Activated CD4-positive, CD25-positive, alpha-beta regulatory T cell treated with anti-CD3 and anti-CD28 coated beads, Interleukin-2, amount 50 U/mL, for 72 hours (primary cell): ENCODE data around the gene EFCAB12.
"Not testable (repeated sequence)": the region's sequence is repeated elsewhere in the genome, so short reads cannot be mapped to it uniquely, and the experiment has no call there.

Experiments
- DNase-seq: peaks from one replicate; pipeline ENCODE4 v3.0.0; 2021

Gene EFCAB12

GRCh38 chr3:129391583-129391982, 36.9 kb downstream of the EFCAB12 start:
- not testable (repeated sequence) for DNase-seq

- DNase-seq = no peak
These were observed 38.9 kb downstream of the EFCAB12 start for GRCh38 chr3:129389572-129389937.

- not testable (repeated sequence) for DNase-seq
These were observed 39.5 kb downstream of the EFCAB12 start for GRCh38 chr3:129388791-129389571.

GRCh38 chr3:129387487-129387886, 40.9 kb downstream of the EFCAB12 start:
- DNase-seq = no peak

GRCh38 chr3:129386984-129387383, 41.5 kb downstream of the EFCAB12 start:
- no peak for DNase-seq

- DNase-seq = not testable (repeated sequence)
These were observed 42.9 kb downstream of the EFCAB12 start for GRCh38 chr3:129385507-129385906.

- DNase-seq = no peak
These were observed 43.7 kb downstream of the EFCAB12 start for GRCh38 chr3:129384594-129385323.

- DNase-seq = not testable (repeated sequence)
These were observed 44.3 kb downstream of the EFCAB12 start for GRCh38 chr3:129384103-129384502.

- no peak for DNase-seq
These were observed 45.1 kb downstream of the EFCAB12 start for GRCh38 chr3:129383292-129383860.

- DNase-seq = no peak
These were observed 46.1 kb downstream of the EFCAB12 start for GRCh38 chr3:129382366-129382765.

GRCh38 chr3:129379582-129380358, 48.7 kb downstream of the EFCAB12 start:
- no peak for DNase-seq

- DNase-seq = no peak
These were observed 49.5 kb downstream of the EFCAB12 start for GRCh38 chr3:129378949-129379348.

GRCh38 chr3:129377615-129378014, 50.8 kb downstream of the EFCAB12 start:
- no peak for DNase-seq

GRCh38 chr3:129375099-129375498, 53.3 kb downstream of the EFCAB12 start:
- no peak for DNase-seq

GRCh38 chr3:129371041-129371826, 57.2 kb downstream of the EFCAB12 start:
- DNase-seq = no peak

GRCh38 chr3:129370248-129370964, 58.0 kb downstream of the EFCAB12 start:
- no peak for DNase-seq

- no peak for DNase-seq
These were observed 58.7 kb downstream of the EFCAB12 start for GRCh38 chr3:129369711-129370110.

- no peak for DNase-seq
These were observed 60.6 kb downstream of the EFCAB12 start for GRCh38 chr3:129367821-129368220.

- no peak for DNase-seq
These were observed 62.1 kb downstream of the EFCAB12 start for GRCh38 chr3:129366312-129366831.

GRCh38 chr3:129365296-129366136, 62.9 kb downstream of the EFCAB12 start:
- no peak for DNase-seq
